ENCODE data around the gene NT5C1A.

NT5C1A gene

GRCh38 chr1:39662861-39663260 is 9.0 kb downstream of the NT5C1A start:
- DNase-seq (ENCODE audit: low read depth, low spot score), result no peak

- DNase-seq (ENCODE audit: low read depth, low spot score), result no peak
Measured at GRCh38 chr1:39659538-39659937, 12.4 kb downstream of the NT5C1A start.

- no peak for DNase-seq (ENCODE audit: low read depth, low spot score)
Measured at GRCh38 chr1:39659110-39659509, 12.8 kb downstream of the NT5C1A start.

- peak; percentile 72 for DNase-seq (ENCODE audit: low read depth, low spot score)
Measured at GRCh38 chr1:39657923-39658485, 13.9 kb downstream of the NT5C1A start.

GRCh38 chr1:39657402-39657801 is 14.5 kb downstream of the NT5C1A start:
- DNase-seq (ENCODE audit: low read depth, low spot score), result no peak

GRCh38 chr1:39656391-39656790 is 15.5 kb downstream of the NT5C1A start:
- no peak for DNase-seq (ENCODE audit: low read depth, low spot score)

GRCh38 chr1:39655578-39656268 is 16.2 kb downstream of the NT5C1A start:
- no peak for DNase-seq (ENCODE audit: low read depth, low spot score)

- DNase-seq (ENCODE audit: low read depth, low spot score), result no peak
Measured at GRCh38 chr1:39654291-39654690, 17.6 kb downstream of the NT5C1A start.

- peak; percentile 83 for DNase-seq (ENCODE audit: low read depth, low spot score)
Measured at GRCh38 chr1:39653546-39654031, 18.3 kb downstream of the NT5C1A start.

- no peak for DNase-seq (ENCODE audit: low read depth, low spot score)
Measured at GRCh38 chr1:39652554-39652953, 19.4 kb downstream of the NT5C1A start.

GRCh38 chr1:39652105-39652504 is 19.8 kb downstream of the NT5C1A start:
- DNase-seq (ENCODE audit: low read depth, low spot score), result no peak

- DNase-seq (ENCODE audit: low read depth, low spot score), result no peak
Measured at GRCh38 chr1:39650431-39650830, 21.5 kb downstream of the NT5C1A start.

- DNase-seq (ENCODE audit: low read depth, low spot score), result no peak
Measured at GRCh38 chr1:39649636-39650185, 22.2 kb downstream of the NT5C1A start.

GRCh38 chr1:39648496-39648895 is 23.4 kb downstream of the NT5C1A start:
- no peak for DNase-seq (ENCODE audit: low read depth, low spot score)

- DNase-seq (ENCODE audit: low read depth, low spot score), result no peak
Measured at GRCh38 chr1:39647247-39647646, 24.7 kb downstream of the NT5C1A start.

GRCh38 chr1:39646232-39647081 is 25.4 kb downstream of the NT5C1A start:
- DNase-seq (ENCODE audit: low read depth, low spot score), result peak; percentile 48

GRCh38 chr1:39645411-39646043 is 26.4 kb downstream of the NT5C1A start:
- no peak for DNase-seq (ENCODE audit: low read depth, low spot score)

GRCh38 chr1:39643705-39644104 is 28.2 kb downstream of the NT5C1A start:
- DNase-seq (ENCODE audit: low read depth, low spot score), result no peak

- DNase-seq (ENCODE audit: low read depth, low spot score), result peak; percentile 33
Measured at GRCh38 chr1:39642796-39643195, 29.1 kb downstream of the NT5C1A start.

GRCh38 chr1:39640861-39641260 is 31.0 kb downstream of the NT5C1A start:
- peak; percentile 38 for DNase-seq (ENCODE audit: low read depth, low spot score)

- peak; percentile 57 for DNase-seq (ENCODE audit: low read depth, low spot score)
Measured at GRCh38 chr1:39639305-39640130, 32.4 kb downstream of the NT5C1A start, which contains the start of gene HEYL. Gene HEYL (minus strand): TSS chr1:39639643. CDS start chr1:39639625, 18 bp downstream.
